ENCODE data around the gene RNF43. TPM values are rescaled to one million over a fixed set of nuclear protein-coding genes. Genes with fewer than 3 reads are reported as not detected.

Gene RNF43
- total RNA-seq, 1 experiment from 2014 or later, result 42.2 TPM

DNA sequence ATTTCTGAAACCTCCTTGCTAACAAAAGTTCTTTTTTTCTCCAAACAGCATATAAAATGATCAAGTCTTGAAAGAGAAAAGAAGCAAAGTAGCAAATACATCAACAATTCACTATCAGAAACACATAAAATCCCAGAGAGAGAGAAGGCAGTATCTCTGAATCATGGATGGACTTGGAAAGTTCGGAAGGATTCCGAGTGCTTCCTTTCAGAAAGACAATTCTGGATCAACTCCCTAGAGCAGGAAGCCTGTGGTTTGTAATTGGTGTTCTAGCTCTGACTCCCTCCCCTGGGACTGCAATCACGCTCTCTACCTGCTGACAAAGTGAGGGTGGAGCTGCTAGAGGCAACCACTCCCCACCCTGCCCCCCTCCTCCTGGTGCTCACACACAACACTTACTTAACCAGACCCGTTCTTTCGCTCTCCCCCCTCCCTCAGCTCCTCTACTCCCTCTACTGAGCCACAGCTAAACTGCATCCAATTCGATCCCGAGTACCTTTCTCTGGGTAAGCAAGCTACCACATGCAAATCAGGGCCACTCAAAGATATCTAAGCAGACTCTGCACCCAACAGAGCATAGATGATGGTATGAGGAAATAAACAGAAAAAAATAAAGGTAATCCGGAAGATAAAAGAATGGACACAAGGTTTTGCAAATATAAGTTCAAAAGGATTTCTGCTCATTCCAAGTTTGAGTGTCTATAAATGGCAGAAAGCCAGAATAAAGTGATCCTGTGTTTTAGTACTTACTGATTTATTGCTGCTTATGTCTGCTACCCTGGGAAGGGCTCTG lies at the start of gene RNF43 (continued):
- TF ChIP-seq REST (IDR thresholded peaks at IDR 0.05; ENCODE audit: low read depth) (no peak), EZH2 (IDR thresholded peaks at IDR 0.05) (no peak), CBX3 (IDR thresholded peaks at IDR 0.05; ENCODE audit: low read depth) (peak; percentile 97)

DNA sequence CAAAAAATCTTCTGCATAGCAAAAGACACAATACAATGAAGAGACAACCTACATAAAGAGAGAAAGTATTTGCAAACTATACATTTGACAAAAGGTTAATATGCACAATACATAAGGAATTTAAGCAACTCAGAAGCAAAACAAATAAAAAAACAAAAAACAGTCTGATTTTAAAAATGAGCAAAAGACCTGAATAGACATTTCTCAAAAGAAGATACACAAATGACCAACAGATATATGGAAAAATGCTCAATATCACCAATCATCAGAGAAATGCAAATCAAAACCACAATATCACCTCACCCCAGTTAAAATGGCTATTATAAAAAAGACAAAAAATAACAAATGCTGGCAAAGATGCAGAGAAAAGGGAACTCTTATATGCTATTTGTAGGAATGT lies 38.2 kb upstream of the RNF43 start:
- H3K27ac ChIP-seq (ENCODE audit: low read depth, low read length), result no peak overlapping the region
- intact Hi-C loops (cut with micrococcal nuclease), result no loop called here
- H3K9me3 ChIP-seq (ENCODE audit: control insufficient read depth in 1 of 2, insufficient read depth in 1 of 2, low read depth in 1 of 2, low read length in 2 of 2), result no peaks in the 10 kb centered on the region
- RAD21 ChIA-PET (ENCODE audit: low non-redundant PET in 1 of 2, low total read pairs in 2 of 2, uncharacterized antibody in 2 of 2, unreplicated experiment in 2 of 2), result no interaction called here
- H3K4me3 ChIP-seq (replicated peaks in 1 of 2; ENCODE audit: low read depth in 1 of 2, low read length in 2 of 2), result no peak overlapping the region
- no peaks in the 10 kb centered on the region for H3K27me3 ChIP-seq (ENCODE audit: insufficient read depth, low read length)
- H2AFZ ChIP-seq (ENCODE audit: low read depth, low read length, poor library complexity, severe bottlenecking), result no peak overlapping the region
- H3K9ac ChIP-seq (ENCODE audit: low read length), result no peak overlapping the region
- no TSS peak for BruUV-seq (replicated peaks)
- H4K20me1 ChIP-seq (ENCODE audit: insufficient read depth), result no peaks in the 10 kb centered on the region
- TF ChIP-seq EZH2phosphoT487 (IDR thresholded peaks at IDR 0.05; ENCODE audit: borderline replicate concordance), result no peak
- TF ChIP-seq ZBTB33 (IDR thresholded peaks at IDR 0.05; ENCODE audit: extremely low read depth, insufficient replicate concordance, low read length), result no peak
- no peak for TF ChIP-seq SIN3A (IDR thresholded peaks at IDR 0.05; ENCODE audit: low read depth)
- TF ChIP-seq RAD21 (IDR thresholded peaks at IDR 0.05; ENCODE audit: low read depth), result no peak
- no peak for TF ChIP-seq YY1 (IDR thresholded peaks at IDR 0.05; ENCODE audit: extremely low read depth, insufficient replicate concordance, low read depth, low read length)
- no peak for TF ChIP-seq EZH2 (IDR thresholded peaks at IDR 0.05)
- no peaks in the 10 kb centered on the region for H3K36me3 ChIP-seq (ENCODE audit: control insufficient read depth in 1 of 2, insufficient read depth in 2 of 2, low read length in 2 of 2)
- no peaks in the 10 kb centered on the region for H3K79me2 ChIP-seq (ENCODE audit: insufficient read depth, low read length)
- H3K9me2 ChIP-seq (ENCODE audit: insufficient read depth), result no peaks in the 10 kb centered on the region
- no peak for ATAC-seq
- DNase-seq (ENCODE audit: low read depth, low spot score), result no peak
- CTCF ChIA-PET, result interaction anchor here (1.0 kb wide), 2 partner anchors 138 to 255 kb away, joined by 3 to 4 read pairs; no protein-coding TSS in a partner anchor
- no peak overlapping the region for H3K4me2 ChIP-seq (ENCODE audit: low read length)
- H3K4me1 ChIP-seq (ENCODE audit: control insufficient read depth in 1 of 2, insufficient read depth in 2 of 2, low read length in 2 of 2), result peaks cover 0 to 4% of the 10 kb centered on the region in 2 experiments; a peak in 1 of 4 replicates
- POLR2A ChIA-PET, result no interaction called here
